HL-60/S4 (cell line): ENCODE results near the gene MYLK4.

Source experiments
- in situ Hi-C: fragments of 300-500 bp; cut with MboI; formaldehyde crosslinking; loops from 2 replicates; pipeline ENCODE4 v1.14.3; 2022; ENCODE audit warnings: low sequenced_read_pairs

The MYLK4 gene

GRCh38 chr6:2669067-2669700 is 81.5 kb downstream of the MYLK4 start:
- in situ Hi-C loops: no loop called here

GRCh38 chr6:2667617-2668016 is 83.1 kb downstream of the MYLK4 start:
- in situ Hi-C loops: no loop called here

- in situ Hi-C loops: no loop called here
Measured at GRCh38 chr6:2666906-2667575, 83.7 kb downstream of the MYLK4 start.

GRCh38 chr6:2665146-2666070 is 85.3 kb downstream of the MYLK4 start:
- in situ Hi-C loops: no loop called here

- in situ Hi-C loops: no loop called here
Measured at GRCh38 chr6:2663123-2663522, 87.6 kb downstream of the MYLK4 start.

GRCh38 chr6:2661651-2662050 is 89.1 kb downstream of the MYLK4 start:
- in situ Hi-C loops: no loop called here

- in situ Hi-C loops: no loop called here
Measured at GRCh38 chr6:2659882-2660281, 90.8 kb downstream of the MYLK4 start.

GRCh38 chr6:2659381-2659780 is 91.3 kb downstream of the MYLK4 start:
- in situ Hi-C loops: no loop called here

GRCh38 chr6:2658788-2659187 is 91.9 kb downstream of the MYLK4 start:
- in situ Hi-C loops: no loop called here

- in situ Hi-C loops: no loop called here
Measured at GRCh38 chr6:2656460-2657079, 94.2 kb downstream of the MYLK4 start.

- in situ Hi-C loops: no loop called here
Measured at GRCh38 chr6:2655844-2656433, 94.8 kb downstream of the MYLK4 start.

- in situ Hi-C loops: no loop called here
Measured at GRCh38 chr6:2653369-2654032, 97.2 kb downstream of the MYLK4 start.

GRCh38 chr6:2652611-2653010 is 98.1 kb downstream of the MYLK4 start:
- in situ Hi-C loops: no loop called here

- in situ Hi-C loops: no loop called here
Measured at GRCh38 chr6:2651961-2652360, 98.8 kb downstream of the MYLK4 start.

- in situ Hi-C loops: no loop called here
Measured at GRCh38 chr6:2651536-2651935, 99.2 kb downstream of the MYLK4 start.

GRCh38 chr6:2646346-2646745 is 104.4 kb downstream of the MYLK4 start:
- in situ Hi-C loops: no loop called here

GRCh38 chr6:2643935-2644539 is 106.7 kb downstream of the MYLK4 start:
- in situ Hi-C loops: no loop called here

GRCh38 chr6:2643130-2643529 is 107.6 kb downstream of the MYLK4 start:
- in situ Hi-C loops: no loop called here

GRCh38 chr6:2641044-2641725 is 109.5 kb downstream of the MYLK4 start:
- in situ Hi-C loops: no loop called here
